Placental pericyte (primary cell): ENCODE data around the gene ALAS2. TPM values are rescaled to one million over a fixed set of nuclear protein-coding genes. Genes with fewer than 3 reads are reported as not detected.

Experiments used
- total RNA-seq: library from RNA; depleted of rRNA; stranded (reverse); fragments of >200 nt; gene quantifications from 2 replicates; pipeline ENCODE4 v1.2.3, GENCODE V29; 2012

ALAS2 gene
- not detected in 2 replicates for total RNA-seq

GRCh38 chrX:55030271-55031205 lies at the start of gene ALAS2:
TSS of gene ALAS2 (minus strand) at chrX:55030977. CDS start at chrX:55026000, 4,977 bp downstream.

GRCh38 chrX:55074851-55075467 lies 44.2 kb upstream of the ALAS2 start, which contains the start of gene PAGE2B:
TSS of gene PAGE2B (plus strand) at chrX:55075030. CDS start at chrX:55076042, 1,012 bp downstream.

GRCh38 chrX:54999717-55000598 lies 30.8 kb downstream of the ALAS2 start, which contains the start of gene APEX2:
TSS of gene APEX2 (plus strand) at chrX:55000363. CDS start at chrX:55000423, 60 bp downstream.

DNA sequence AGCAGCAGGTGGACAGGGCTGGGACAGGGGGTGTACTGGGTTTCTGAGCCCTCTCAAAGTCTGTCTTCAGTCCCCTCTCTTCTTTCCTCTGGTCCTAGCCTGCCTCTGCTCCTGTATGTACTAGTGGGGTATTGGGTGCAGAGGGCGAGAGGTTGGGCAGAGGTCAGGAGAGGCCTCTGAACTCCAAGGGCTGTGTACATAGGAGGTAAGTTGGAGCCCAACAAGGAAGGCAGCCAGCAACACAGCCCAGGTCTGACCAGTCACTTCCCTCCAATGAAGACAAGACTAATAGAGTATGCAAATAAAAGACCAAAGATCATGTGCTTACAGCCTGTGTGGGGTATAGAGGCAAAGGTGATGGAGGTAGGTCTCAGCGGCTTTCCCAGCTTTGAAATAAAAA lies 36.7 kb downstream of the ALAS2 start, which contains the start of gene PFKFB1:
TSS of gene PFKFB1 (minus strand) at position 90 of the 400 bp plus-strand sequence. CDS start 181 bp downstream, outside the sequence.

Other genes starting within 250 kb of the ALAS2 start
- not detected in 2 replicates for gene ITIH6, start 232.7 kb downstream of the ALAS2 start, total RNA-seq
- gene MAGED2, start 223.2 kb downstream of the ALAS2 start, total RNA-seq = 160 and 219 TPM in 2 replicates
- 1.1 and 5.6 TPM in 2 replicates for gene TRO, start 110.2 kb downstream of the ALAS2 start, total RNA-seq
- gene PFKFB1, start 36.8 kb downstream of the ALAS2 start, total RNA-seq = not detected in 2 replicates
- 7.2 and 12.0 TPM in 2 replicates for gene APEX2, start 30.6 kb downstream of the ALAS2 start, total RNA-seq
- gene PAGE2B, start 44.1 kb upstream of the ALAS2 start, total RNA-seq = not detected in 2 replicates
- not detected in 2 replicates for gene PAGE2, start 58.0 kb upstream of the ALAS2 start, total RNA-seq
- gene PAGE5, start 189.4 kb upstream of the ALAS2 start, total RNA-seq = not detected in 2 replicates
- not detected in 2 replicates for gene PAGE3, start 233.9 kb upstream of the ALAS2 start, total RNA-seq